ENCODE data around the gene HYDIN.
"Not testable (repeated sequence)": the region's sequence is repeated elsewhere in the genome, so short reads cannot be mapped to it uniquely, and the experiment has no call there.

DNA sequence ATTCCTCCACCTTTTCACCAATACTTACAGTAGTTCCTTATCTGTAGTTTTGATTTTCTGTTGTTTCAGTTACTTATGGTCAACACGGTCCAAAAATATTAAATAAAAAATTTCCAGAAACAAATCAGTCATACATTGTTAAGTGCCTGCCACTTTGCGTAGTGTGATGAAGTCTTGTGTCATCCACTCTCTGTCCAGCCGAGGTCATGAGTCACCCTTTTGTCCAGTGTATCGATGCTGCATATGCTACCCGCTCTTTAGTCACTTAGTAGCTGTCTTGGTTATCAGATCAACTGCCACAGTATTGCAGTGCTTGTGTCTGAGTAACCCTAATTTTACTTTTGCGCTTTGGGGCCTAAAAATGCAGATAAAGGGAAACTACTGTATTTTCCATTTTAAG, 146.9 kb downstream of the HYDIN start:
- TF ChIP-seq, protein P1, sequence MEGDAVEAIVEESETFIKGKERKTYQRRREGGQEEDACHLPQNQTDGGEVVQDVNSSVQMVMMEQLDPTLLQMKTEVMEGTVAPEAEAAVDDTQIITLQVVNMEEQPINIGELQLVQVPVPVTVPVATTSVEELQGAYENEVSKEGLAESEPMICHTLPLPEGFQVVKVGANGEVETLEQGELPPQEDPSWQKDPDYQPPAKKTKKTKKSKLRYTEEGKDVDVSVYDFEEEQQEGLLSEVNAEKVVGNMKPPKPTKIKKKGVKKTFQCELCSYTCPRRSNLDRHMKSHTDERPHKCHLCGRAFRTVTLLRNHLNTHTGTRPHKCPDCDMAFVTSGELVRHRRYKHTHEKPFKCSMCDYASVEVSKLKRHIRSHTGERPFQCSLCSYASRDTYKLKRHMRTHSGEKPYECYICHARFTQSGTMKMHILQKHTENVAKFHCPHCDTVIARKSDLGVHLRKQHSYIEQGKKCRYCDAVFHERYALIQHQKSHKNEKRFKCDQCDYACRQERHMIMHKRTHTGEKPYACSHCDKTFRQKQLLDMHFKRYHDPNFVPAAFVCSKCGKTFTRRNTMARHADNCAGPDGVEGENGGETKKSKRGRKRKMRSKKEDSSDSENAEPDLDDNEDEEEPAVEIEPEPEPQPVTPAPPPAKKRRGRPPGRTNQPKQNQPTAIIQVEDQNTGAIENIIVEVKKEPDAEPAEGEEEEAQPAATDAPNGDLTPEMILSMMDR (IDR thresholded peaks at IDR 0.05) = not testable (repeated sequence)
- TF ChIP-seq POLR2A (IDR thresholded peaks at IDR 0.05) = not testable (repeated sequence)

Data from adrenal gland (tissue), 5 donors.